Activated CD8-positive, alpha-beta memory T cell treated with anti-CD3 and anti-CD28 coated beads, Interleukin-2, amount 10 ng/mL, durations not matched to agents 7 days and 5 days (primary cell): ENCODE measurements around the gene LMBR1. TPM values are rescaled to one million over a fixed set of nuclear protein-coding genes. Genes with fewer than 3 reads are reported as not detected.

Source experiments
- ATAC-seq: fragments of 150-1000 bp; cut with Tn5 transposase; one replicate; pipeline ENCODE4 v1.10.0; 2021; ENCODE audit warnings: moderate library complexity
- CTCF ChIA-PET: fragments of 350-600 bp; sonication (Branson Sonifier 250); formaldehyde crosslinking; loops from one replicate; lab custom pipeline; 2021; ENCODE audit warnings: antibody characterized with exemption; lab: Charles Lee
- DNase-seq: peaks from one replicate; pipeline ENCODE4 v3.0.0-alpha.2; 2020
- H3K27ac Mint-ChIP-seq: one replicate; pipeline ENCODE4 v1.8.0; 2021; ENCODE audit warnings: mild to moderate bottlenecking, mixed read lengths
- H3K27me3 Mint-ChIP-seq: one replicate; pipeline ENCODE4 v1.8.0; 2021; ENCODE audit warnings: mixed read lengths
- H3K36me3 Mint-ChIP-seq: one replicate; pipeline ENCODE4 v1.8.0; 2021; ENCODE audit warnings: mild to moderate bottlenecking, mixed read lengths
- H3K4me1 Mint-ChIP-seq: one replicate; pipeline ENCODE4 v1.8.0; 2021; ENCODE audit warnings: mixed read lengths
- H3K4me3 Mint-ChIP-seq: one replicate; pipeline ENCODE4 v1.8.0; 2021; ENCODE audit warnings: mild to moderate bottlenecking, moderate library complexity, mixed read lengths
- H3K9me3 Mint-ChIP-seq: one replicate; pipeline ENCODE4 v1.8.0; 2022; ENCODE audit warnings: low read depth, mixed read lengths
- total RNA-seq, 2 experiments: library from RNA; stranded (reverse); gene quantifications; one replicate each; pipeline ENCODE4 v1.2.3, GENCODE V29; 2021

Gene LMBR1
- total RNA-seq, 2 experiments from 2014 or later: 64.0 to 69.8 TPM

- no peak overlapping the region for H3K4me3 Mint-ChIP-seq
- H3K27me3 Mint-ChIP-seq: peaks cover 39% of the 10 kb centered on the region
- H3K36me3 Mint-ChIP-seq: peaks cover 9% of the 10 kb centered on the region
- peaks cover 10% of the 10 kb centered on the region for H3K4me1 Mint-ChIP-seq
- DNase-seq (no peak), ATAC-seq (no peak)
- no peaks in the 10 kb centered on the region for H3K9me3 Mint-ChIP-seq
- CTCF ChIA-PET: no interaction called here
- no peak overlapping the region for H3K27ac Mint-ChIP-seq
Observed at GRCh38 chr7:156635529-156636385, 257.2 kb downstream of the LMBR1 start.

DNA sequence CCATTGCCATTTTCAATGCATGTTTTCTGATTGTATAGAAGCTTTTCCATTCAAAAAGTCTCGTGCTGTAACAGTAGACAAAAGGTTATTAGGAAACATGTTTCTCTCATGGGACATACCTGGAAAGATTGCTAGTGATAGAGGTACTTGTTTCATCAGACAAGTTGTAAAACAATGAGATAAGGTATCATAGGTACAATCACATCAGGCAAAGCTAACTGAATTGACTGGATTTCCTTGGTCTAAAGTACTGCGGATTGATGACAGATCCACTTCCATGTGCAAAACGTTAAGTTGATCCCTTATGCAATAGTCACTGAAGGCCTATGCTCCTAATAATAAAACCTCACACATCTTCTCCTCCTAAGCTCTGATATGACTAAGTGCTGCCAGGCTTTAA is 258.9 kb downstream of the LMBR1 start:
- Mint-ChIP-seq H3K4me3 (no peak overlapping the region), H3K9me3 (peaks cover 5% of the 10 kb centered on the region), H3K27ac (no peak overlapping the region), H3K4me1 (peaks cover 2% of the 10 kb centered on the region), H3K27me3 (peaks cover 43% of the 10 kb centered on the region), H3K36me3 (peaks cover 15% of the 10 kb centered on the region)
- CTCF ChIA-PET: interaction anchor here (1.5 kb wide), 1 partner anchor 9 kb away, joined by 3 read pairs; no protein-coding TSS in a partner anchor
- DNase-seq (no peak), ATAC-seq (no peak)

GRCh38 chr7:156629873-156630272 is 263.1 kb downstream of the LMBR1 start:
- peaks cover 14% of the 10 kb centered on the region for H3K9me3 Mint-ChIP-seq
- CTCF ChIA-PET: no interaction called here
- H3K27ac Mint-ChIP-seq: no peak overlapping the region
- no peak for DNase-seq
- ATAC-seq: no peak
- peaks cover 11% of the 10 kb centered on the region for H3K4me1 Mint-ChIP-seq
- H3K27me3 Mint-ChIP-seq: peaks cover 36% of the 10 kb centered on the region
- no peak overlapping the region for H3K4me3 Mint-ChIP-seq
- peaks cover 26% of the 10 kb centered on the region for H3K36me3 Mint-ChIP-seq

DNA sequence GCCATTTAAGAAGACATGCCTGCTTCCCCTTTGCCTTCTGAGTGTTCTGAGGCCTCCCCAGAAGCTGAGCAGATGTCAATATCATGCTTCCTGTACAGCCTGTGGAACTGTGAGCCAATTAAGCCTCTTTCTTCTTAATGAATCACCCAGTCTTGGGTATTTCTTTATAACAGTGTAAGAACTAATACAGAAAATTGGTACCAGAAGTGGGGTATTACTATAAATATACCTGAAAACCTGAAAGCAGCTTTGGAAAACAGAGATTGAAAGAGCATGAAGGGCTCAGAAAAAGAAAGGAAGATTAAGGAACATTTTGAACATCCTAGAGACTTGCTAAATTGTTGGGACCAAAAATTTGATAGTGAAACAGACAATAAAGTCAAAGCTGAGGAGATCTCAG is 264.4 kb downstream of the LMBR1 start:
- H3K27ac Mint-ChIP-seq: no peak overlapping the region
- H3K27me3 Mint-ChIP-seq: peaks cover 31% of the 10 kb centered on the region
- H3K36me3 Mint-ChIP-seq: peaks cover 31% of the 10 kb centered on the region
- ATAC-seq (no peak), DNase-seq (no peak)
- CTCF ChIA-PET: no interaction called here
- H3K4me3 Mint-ChIP-seq: no peak overlapping the region
- H3K4me1 Mint-ChIP-seq: peaks cover 17% of the 10 kb centered on the region
- peaks cover 14% of the 10 kb centered on the region for H3K9me3 Mint-ChIP-seq

Other genes with a start within 250 kb of the LMBR1 start
- gene NOM1, start 56.5 kb upstream of the LMBR1 start, total RNA-seq: 10 to 100 TPM; 31.9 to 35.0 TPM
- not detected for gene MNX1, start 117.5 kb upstream of the LMBR1 start, total RNA-seq
- 10 to 100 TPM; 54.8 to 62.1 TPM for gene UBE3C, start 245.7 kb upstream of the LMBR1 start, total RNA-seq